WTC11 (cell line): ENCODE results near the gene GPX4.

Experiments
- GRHL2 ChIP-seq: fragments of 250-450 bp; sonication (Bioruptor Pico); IDR thresholded peaks from 2 replicates; pipeline ENCODE4 v1.8.0; 2022; ENCODE audit warnings: mild to moderate bottlenecking, moderate library complexity; ENCODE audit not compliant: insufficient replicate concordance, severe bottlenecking
- NFYB ChIP-seq: sonication (generic); formaldehyde crosslinking; conservative IDR thresholded peaks from 2 replicates; pipeline ENCODE4 v1.8.0; 2022; ENCODE audit warnings: low read depth, missing genetic modification reagents
- TF ChIP-seq, protein P1 (sequence below): fragments of 200-600 bp; IDR thresholded peaks from 2 replicates; pipeline ENCODE4 v1.8.0; 2022; ENCODE audit warnings: antibody characterized with exemption
- TF ChIP-seq, protein P2 (sequence below): sonication (generic); formaldehyde crosslinking; IDR thresholded peaks from 2 replicates; pipeline ENCODE4 v1.8.0; 2022; ENCODE audit warnings: mild to moderate bottlenecking, missing genetic modification reagents

DNA sequence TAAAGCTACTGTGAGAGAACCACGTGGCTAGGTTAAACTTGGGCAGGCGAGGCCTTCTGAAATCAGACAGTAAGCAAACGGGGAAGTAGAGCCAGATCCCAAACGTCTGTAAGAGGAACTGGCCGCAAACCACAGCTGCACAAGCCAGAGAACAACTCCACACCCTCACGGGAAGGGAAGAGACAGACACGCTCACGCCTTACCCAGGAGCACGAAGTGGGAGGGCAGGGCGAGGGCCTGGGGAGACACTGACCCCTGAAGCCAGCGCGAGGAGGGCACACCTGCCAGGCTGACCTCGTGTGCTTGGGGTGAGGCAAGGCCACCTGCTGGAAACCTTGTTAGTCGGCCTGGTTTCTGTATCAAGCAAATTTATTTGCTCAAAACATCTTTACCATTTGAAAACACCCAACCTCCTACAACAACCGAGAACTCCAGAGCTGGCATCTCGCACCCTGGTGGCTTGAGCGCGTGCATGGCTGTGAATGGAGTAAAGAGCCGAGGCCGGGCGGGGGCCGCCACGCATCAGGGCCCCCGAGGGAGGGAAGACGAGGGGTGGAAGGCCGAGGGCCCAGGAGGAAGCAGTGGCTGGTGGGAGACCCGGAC, 15.9 kb upstream of the GPX4 start:
- TF ChIP-seq, protein P1, sequence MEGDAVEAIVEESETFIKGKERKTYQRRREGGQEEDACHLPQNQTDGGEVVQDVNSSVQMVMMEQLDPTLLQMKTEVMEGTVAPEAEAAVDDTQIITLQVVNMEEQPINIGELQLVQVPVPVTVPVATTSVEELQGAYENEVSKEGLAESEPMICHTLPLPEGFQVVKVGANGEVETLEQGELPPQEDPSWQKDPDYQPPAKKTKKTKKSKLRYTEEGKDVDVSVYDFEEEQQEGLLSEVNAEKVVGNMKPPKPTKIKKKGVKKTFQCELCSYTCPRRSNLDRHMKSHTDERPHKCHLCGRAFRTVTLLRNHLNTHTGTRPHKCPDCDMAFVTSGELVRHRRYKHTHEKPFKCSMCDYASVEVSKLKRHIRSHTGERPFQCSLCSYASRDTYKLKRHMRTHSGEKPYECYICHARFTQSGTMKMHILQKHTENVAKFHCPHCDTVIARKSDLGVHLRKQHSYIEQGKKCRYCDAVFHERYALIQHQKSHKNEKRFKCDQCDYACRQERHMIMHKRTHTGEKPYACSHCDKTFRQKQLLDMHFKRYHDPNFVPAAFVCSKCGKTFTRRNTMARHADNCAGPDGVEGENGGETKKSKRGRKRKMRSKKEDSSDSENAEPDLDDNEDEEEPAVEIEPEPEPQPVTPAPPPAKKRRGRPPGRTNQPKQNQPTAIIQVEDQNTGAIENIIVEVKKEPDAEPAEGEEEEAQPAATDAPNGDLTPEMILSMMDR: no peak
- TF ChIP-seq, protein P2, sequence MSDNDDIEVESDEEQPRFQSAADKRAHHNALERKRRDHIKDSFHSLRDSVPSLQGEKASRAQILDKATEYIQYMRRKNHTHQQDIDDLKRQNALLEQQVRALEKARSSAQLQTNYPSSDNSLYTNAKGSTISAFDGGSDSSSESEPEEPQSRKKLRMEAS (CRISPR knock-in tag): no peak
- TF ChIP-seq NFYB (CRISPR knock-in tag) (no peak), GRHL2 (no peak)
